ENCODE results near the gene SLC29A3. TPM values are rescaled to one million over a fixed set of nuclear protein-coding genes. Genes with fewer than 3 reads are reported as not detected.

The SLC29A3 gene
- total RNA-seq, 2 donors from 2014 or later, result 14.1 to 16.8 TPM

DNA sequence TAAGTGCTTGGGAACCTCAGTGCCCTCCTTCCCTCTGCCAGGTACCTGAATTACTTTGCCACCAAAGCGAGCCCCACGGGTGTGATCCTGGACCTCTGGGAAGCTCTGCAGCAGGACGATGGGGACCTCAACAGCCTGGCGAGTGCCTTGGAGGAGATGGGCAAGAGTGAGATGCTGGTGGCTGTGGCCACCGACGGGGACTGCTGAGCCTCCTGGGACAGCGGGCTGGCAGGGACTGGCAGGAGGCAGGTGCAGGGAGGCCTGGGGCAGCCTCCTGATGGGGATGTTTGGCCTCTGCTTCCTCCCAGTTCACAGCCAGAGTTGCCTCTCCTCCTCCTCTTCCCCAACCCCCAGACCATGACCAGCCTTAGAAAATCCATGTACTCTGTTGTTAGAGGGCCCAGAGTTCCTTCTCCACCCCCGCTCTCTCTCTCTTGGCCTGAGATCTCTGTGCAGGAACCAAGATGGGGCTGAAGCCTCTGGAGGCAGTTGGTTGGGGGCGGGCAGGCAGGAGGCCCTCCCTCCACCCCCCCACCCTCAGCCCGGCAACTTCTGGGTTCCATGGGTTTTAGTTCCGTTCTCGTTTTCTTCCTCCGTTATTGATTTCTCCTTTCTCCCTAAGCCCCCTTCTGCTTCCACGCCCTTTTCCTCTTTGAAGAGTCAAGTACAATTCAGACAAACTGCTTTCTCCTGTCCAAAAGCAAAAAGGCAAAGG, 19.8 kb upstream of the SLC29A3 start:
- H3K4me3 Mint-ChIP-seq, result no peak overlapping the region
- no peak overlapping the region for H3K27ac Mint-ChIP-seq
- H3K9me3 Mint-ChIP-seq, result no peaks in the 10 kb centered on the region
- no peaks in the 10 kb centered on the region for H3K27me3 Mint-ChIP-seq (ENCODE audit: insufficient read depth)
- 91 to 96% methylated on average over 4 to 14 of the region's 14 CpGs for WGBS, 2 experiments (ENCODE audit: insufficient coverage in 1 of 2, insufficient read length in 1 of 2)
- no peak overlapping the region for H3K4me3 ChIP-seq (ENCODE audit: low read length)
- peaks cover 4% of the 10 kb centered on the region for H3K36me3 ChIP-seq (ENCODE audit: control insufficient read depth, insufficient read depth, low read length)
- H3K27me3 ChIP-seq (ENCODE audit: control insufficient read depth, insufficient read depth, low read length, poor library complexity, severe bottlenecking), result no peaks in the 10 kb centered on the region
- TF ChIP-seq, protein P1, sequence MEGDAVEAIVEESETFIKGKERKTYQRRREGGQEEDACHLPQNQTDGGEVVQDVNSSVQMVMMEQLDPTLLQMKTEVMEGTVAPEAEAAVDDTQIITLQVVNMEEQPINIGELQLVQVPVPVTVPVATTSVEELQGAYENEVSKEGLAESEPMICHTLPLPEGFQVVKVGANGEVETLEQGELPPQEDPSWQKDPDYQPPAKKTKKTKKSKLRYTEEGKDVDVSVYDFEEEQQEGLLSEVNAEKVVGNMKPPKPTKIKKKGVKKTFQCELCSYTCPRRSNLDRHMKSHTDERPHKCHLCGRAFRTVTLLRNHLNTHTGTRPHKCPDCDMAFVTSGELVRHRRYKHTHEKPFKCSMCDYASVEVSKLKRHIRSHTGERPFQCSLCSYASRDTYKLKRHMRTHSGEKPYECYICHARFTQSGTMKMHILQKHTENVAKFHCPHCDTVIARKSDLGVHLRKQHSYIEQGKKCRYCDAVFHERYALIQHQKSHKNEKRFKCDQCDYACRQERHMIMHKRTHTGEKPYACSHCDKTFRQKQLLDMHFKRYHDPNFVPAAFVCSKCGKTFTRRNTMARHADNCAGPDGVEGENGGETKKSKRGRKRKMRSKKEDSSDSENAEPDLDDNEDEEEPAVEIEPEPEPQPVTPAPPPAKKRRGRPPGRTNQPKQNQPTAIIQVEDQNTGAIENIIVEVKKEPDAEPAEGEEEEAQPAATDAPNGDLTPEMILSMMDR (conservative IDR thresholded peaks at IDR 0.05), result no peak
- no peak overlapping the region for H3K9ac ChIP-seq (ENCODE audit: extremely low read depth, low read length, poor library complexity, severe bottlenecking)
- no peak for DNase-seq
- H3K4me1 Mint-ChIP-seq, result no peaks in the 10 kb centered on the region
- H3K9me3 ChIP-seq (ENCODE audit: control insufficient read depth, low read length), result no peaks in the 10 kb centered on the region
- H3K27ac ChIP-seq (ENCODE audit: low read depth, low read length), result no peak overlapping the region
- H3K4me1 ChIP-seq (ENCODE audit: control insufficient read depth, insufficient read depth, low read length), result no peaks in the 10 kb centered on the region
- H3K36me3 Mint-ChIP-seq (ENCODE audit: low read depth), result peaks cover 11% of the 10 kb centered on the region

DNA sequence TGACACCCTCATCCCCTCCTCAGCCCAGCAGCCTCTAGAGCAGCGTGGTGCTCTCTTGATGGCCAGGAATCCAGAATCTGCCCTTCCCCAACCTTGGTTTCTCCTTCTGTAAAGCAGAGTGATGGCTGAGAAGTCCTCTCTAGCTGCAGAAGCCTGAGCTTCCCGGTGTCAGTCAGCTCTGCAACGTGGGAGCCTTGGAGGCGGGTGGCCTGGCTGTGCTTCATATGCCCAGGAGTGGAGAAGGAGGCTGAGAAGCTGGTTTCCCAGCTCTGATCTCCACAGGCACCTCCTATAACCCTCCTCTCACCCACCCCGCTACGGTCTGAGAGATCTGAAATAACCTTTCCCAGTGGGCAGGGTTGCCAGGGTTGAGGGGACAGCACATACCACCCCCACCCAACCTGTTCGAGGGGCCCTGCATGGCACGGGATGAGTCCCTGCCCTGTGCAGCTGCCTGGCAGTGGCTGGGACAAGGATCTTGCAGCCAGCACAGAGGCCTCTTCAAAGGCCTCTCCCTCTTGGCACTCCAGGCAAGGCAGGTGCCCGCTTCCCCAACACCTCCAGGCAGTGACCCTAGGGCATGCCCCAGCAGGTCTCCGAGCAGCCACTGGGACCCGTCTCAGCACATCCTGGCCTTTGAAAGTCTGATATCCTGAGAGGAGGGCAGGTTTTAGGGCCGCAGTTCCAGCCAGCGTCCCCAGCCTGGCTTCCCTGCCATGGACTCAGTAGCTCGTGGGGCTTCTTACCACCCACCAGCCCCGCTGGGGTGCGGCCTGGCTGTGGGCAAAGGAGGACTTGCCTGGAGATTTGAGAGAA, 18.3 kb upstream of the SLC29A3 start:
- Histone ChIP-seq H3K4me1 (ENCODE audit: control insufficient read depth, insufficient read depth, low read length) (no peaks in the 10 kb centered on the region), H3K27ac (ENCODE audit: low read depth, low read length) (no peak overlapping the region), H3K36me3 (ENCODE audit: control insufficient read depth, insufficient read depth, low read length) (peaks cover 4% of the 10 kb centered on the region), H3K9ac (ENCODE audit: extremely low read depth, low read length, poor library complexity, severe bottlenecking) (no peak overlapping the region), H3K4me3 (ENCODE audit: low read length) (no peak overlapping the region), H3K27me3 (ENCODE audit: control insufficient read depth, insufficient read depth, low read length, poor library complexity, severe bottlenecking) (no peaks in the 10 kb centered on the region), H3K9me3 (ENCODE audit: control insufficient read depth, low read length) (no peaks in the 10 kb centered on the region)
- no peaks in the 10 kb centered on the region for H3K9me3 Mint-ChIP-seq
- TF ChIP-seq, protein P1 (conservative IDR thresholded peaks at IDR 0.05), result no peak
- no peak for DNase-seq
- no peaks in the 10 kb centered on the region for H3K4me1 Mint-ChIP-seq
- 87 to 95% methylated on average over 8 to 16 of the region's 16 CpGs for WGBS, 2 experiments (ENCODE audit: insufficient coverage in 1 of 2, insufficient read length in 1 of 2)
- no peak overlapping the region for H3K4me3 Mint-ChIP-seq
- no peaks in the 10 kb centered on the region for H3K27me3 Mint-ChIP-seq (ENCODE audit: insufficient read depth)
- no peak overlapping the region for H3K27ac Mint-ChIP-seq
- H3K36me3 Mint-ChIP-seq (ENCODE audit: low read depth), result peaks cover 11% of the 10 kb centered on the region

DNA sequence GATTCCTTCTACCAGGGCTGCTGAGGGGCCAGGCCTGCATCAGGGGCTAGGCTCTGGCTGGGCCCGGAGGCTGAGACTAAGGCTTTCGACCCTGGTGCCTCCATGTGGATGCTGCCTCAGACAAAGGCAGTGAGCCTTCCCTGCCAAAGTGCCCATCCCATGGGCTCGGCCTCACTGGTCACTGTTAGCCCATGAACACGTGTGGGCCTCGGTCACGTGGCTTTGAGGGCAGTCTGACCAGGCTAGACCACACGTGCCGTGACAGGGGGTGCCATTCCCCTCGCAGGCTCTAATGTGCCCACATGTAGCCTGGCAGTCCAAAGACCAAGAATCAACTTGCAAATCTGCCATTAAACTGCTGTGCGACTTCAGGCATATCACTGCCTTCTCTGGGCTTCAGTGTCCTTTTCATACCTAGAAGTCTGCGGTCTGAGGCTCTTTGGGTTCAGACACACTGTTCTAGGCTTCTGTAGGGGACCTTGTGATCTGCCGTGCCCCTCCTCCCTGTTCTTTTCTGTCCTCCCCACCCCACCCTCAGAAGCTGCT, 17.6 kb upstream of the SLC29A3 start:
- Histone ChIP-seq H3K4me1 (ENCODE audit: control insufficient read depth, insufficient read depth, low read length) (no peaks in the 10 kb centered on the region), H3K27ac (ENCODE audit: low read depth, low read length) (no peak overlapping the region), H3K9ac (ENCODE audit: extremely low read depth, low read length, poor library complexity, severe bottlenecking) (no peak overlapping the region), H3K4me3 (ENCODE audit: low read length) (no peak overlapping the region), H3K27me3 (ENCODE audit: control insufficient read depth, insufficient read depth, low read length, poor library complexity, severe bottlenecking) (no peaks in the 10 kb centered on the region), H3K9me3 (ENCODE audit: control insufficient read depth, low read length) (no peaks in the 10 kb centered on the region), H3K36me3 (ENCODE audit: control insufficient read depth, insufficient read depth, low read length) (peaks cover 4% of the 10 kb centered on the region)
- 91% methylated on average over 9 to 12 of the region's 12 CpGs for WGBS, 2 experiments (ENCODE audit: insufficient coverage in 1 of 2, insufficient read length in 1 of 2)
- Mint-ChIP-seq H3K4me1 (no peaks in the 10 kb centered on the region), H3K9me3 (no peaks in the 10 kb centered on the region), H3K36me3 (ENCODE audit: low read depth) (peaks cover 7% of the 10 kb centered on the region), H3K27me3 (ENCODE audit: insufficient read depth) (no peaks in the 10 kb centered on the region), H3K27ac (no peak overlapping the region), H3K4me3 (no peak overlapping the region)
- no peak for DNase-seq
- TF ChIP-seq, protein P1 (conservative IDR thresholded peaks at IDR 0.05), result no peak

Data from endodermal cell (in vitro differentiated cells).